Measurements from ENCODE around the gene KDR. TPM values are rescaled to one million over a fixed set of nuclear protein-coding genes. Genes with fewer than 3 reads are reported as not detected.
A peak's percentile ranks its signal among the peaks of the same experiment; 100 is the strongest.

KDR gene
- total and polyA plus RNA-seq, 9 of the 15 experiments (the other 6 are each of a cell fraction or from before 2014, with no cell fraction given), result 0.13 TPM; not detected in 8

DNA sequence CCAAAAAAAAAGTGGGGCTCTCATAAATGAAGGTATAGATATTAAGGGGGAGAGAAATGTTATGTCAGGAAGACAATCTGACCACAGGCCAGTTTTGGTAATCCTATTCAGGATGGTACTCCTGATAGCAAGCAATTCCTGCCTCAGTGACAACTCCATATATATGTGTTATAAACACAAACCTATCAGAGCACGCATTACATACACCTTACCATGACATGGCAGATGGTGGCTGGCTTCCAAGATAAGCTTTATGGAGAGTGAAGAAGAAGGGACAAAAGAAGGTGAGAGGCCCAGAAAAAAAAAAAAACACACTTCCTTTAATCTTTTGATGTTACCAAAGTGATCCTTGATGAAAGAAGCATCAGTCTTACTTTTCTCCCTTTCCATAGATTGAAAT, 29.5 kb upstream of the KDR start:
- Histone ChIP-seq H3K27me3 (ENCODE audit: control insufficient read depth in 2 of 2, insufficient read depth in 2 of 2, low read length in 2 of 2) (peaks cover 9% of the 10 kb centered on the region in 2 experiments; a peak in 3 of 5 replicates), H3K9me1 (ENCODE audit: control insufficient read depth, insufficient read depth, low read length) (no peaks in the 10 kb centered on the region), H2AFZ (ENCODE audit: low read depth, low read length) (no peak overlapping the region), H3K4me2 (ENCODE audit: insufficient read depth, low read length) (no peak overlapping the region), H3K27ac (ENCODE audit: extremely low read depth, low read depth, low read length) (no peak overlapping the region), H3K36me3 (ENCODE audit: control insufficient read depth, insufficient read depth, low read length) (no peaks in the 10 kb centered on the region), H3K4me3 (no peak overlapping the region), H3K4me1 (replicated peaks in 1 of 2; ENCODE audit: control insufficient read depth in 2 of 2, insufficient read depth in 2 of 2, low read length in 2 of 2) (peaks cover 0 to 5% of the 10 kb centered on the region in 2 experiments; a peak in 3 of 5 replicates), H3K79me2 (ENCODE audit: control insufficient read depth, insufficient read depth, low read length) (no peaks in the 10 kb centered on the region), H3K9ac (ENCODE audit: insufficient read depth in 1 of 2, low read depth in 2 of 2, low read length in 2 of 2) (no peak overlapping the region), H3K9me3 (replicated peaks; ENCODE audit: control insufficient read depth, insufficient read depth, low read depth, low read length) (no peaks in the 10 kb centered on the region), H4K20me1 (replicated peaks; ENCODE audit: control insufficient read depth, insufficient read depth, low read length) (no peaks in the 10 kb centered on the region; the same call in 1 of the 2 replicates)
- ChIA-PET CTCF (ENCODE audit: low intra/inter-chr PET ratio) (interaction anchor here (0.6 kb wide), 1 partner anchor 105 kb away, joined by 3 read pairs; no protein-coding TSS in a partner anchor), POLR2A (no interaction called here)
- intact Hi-C loops (cut with micrococcal nuclease), result no loop called here
- no TSS peak for BruUV-seq (replicated peaks)
- TF ChIP-seq NFE2 (IDR thresholded peaks at IDR 0.05; ENCODE audit: low read depth) (peak; percentile 40; the same call in 1 of the 2 replicates), PRMT5 (CRISPR knock-in tag; IDR thresholded peaks at IDR 0.05) (no peak), CLOCK (CRISPR knock-in tag; IDR thresholded peaks at IDR 0.05; ENCODE audit: borderline replicate concordance) (no peak), CBFA2T2 (conservative IDR thresholded peaks at IDR 0.05) (peak; percentile 32), RBFOX2 (IDR thresholded peaks at IDR 0.05; ENCODE audit: low read depth, low read length) (no peak), TAL1 (IDR thresholded peaks at IDR 0.05) (peak; percentile 41; the same call in 1 of the 2 replicates), TBP (optimal IDR thresholded peaks at IDR 0.05; ENCODE audit: low read depth, low read length) (no peak), CBFA2T3 (IDR thresholded peaks at IDR 0.05) (peak; percentile 55), RAD51 (IDR thresholded peaks at IDR 0.05; ENCODE audit: borderline replicate concordance, low read depth) (no peak), TEAD4 (IDR thresholded peaks at IDR 0.05; ENCODE audit: low read length) (peak; percentile 57; the same call in 1 of the 2 replicates), TEAD4 (CRISPR knock-in tag; IDR thresholded peaks at IDR 0.05; ENCODE audit: borderline replicate concordance) (no peak)
- peak; percentile 43; the same call in 1 of the 3 replicates for ATAC-seq
- WGBS (ENCODE audit: insufficient coverage, low coverage, missing lambda C conversion rate), result 0% methylated on average over 1 of the region's 1 CpG
- FAIRE-seq, result no peak
- in situ Hi-C loops (cut with MboI), result no loop called here
- peak in 1 of 4 experiments; percentile 16 for DNase-seq (ENCODE audit: extremely low read depth in 1 of 4, low spot score in 3 of 4)
